ENCODE results near the gene KCTD1.

KCTD1 gene

GRCh38 chr18:26536664-26537063, 11.7 kb downstream of the KCTD1 start:
- Histone ChIP-seq H3K4me3 (ENCODE audit: low read length) (no peak overlapping the region), H3K9me3 (replicated peaks; ENCODE audit: insufficient read depth, low read length) (no peaks in the 10 kb centered on the region), H3K9ac (ENCODE audit: low read length) (no peak overlapping the region), H3K27me3 (replicated peaks; ENCODE audit: insufficient read depth, low read length) (no peaks in the 10 kb centered on the region), H4K20me1 (ENCODE audit: insufficient read depth, low read length) (no peaks in the 10 kb centered on the region), H3F3A (ENCODE audit: insufficient read depth, low read length) (no peaks in the 10 kb centered on the region), H3K36me3 (replicated peaks; ENCODE audit: insufficient read depth, low read length) (no peaks in the 10 kb centered on the region), H2AFZ (ENCODE audit: low read length) (no peak overlapping the region), H3K4me1 (ENCODE audit: low read length) (no peaks in the 10 kb centered on the region), H3K27ac (ENCODE audit: low read length) (no peak overlapping the region), H3K79me2 (ENCODE audit: low read length) (no peaks in the 10 kb centered on the region), H3K4me2 (ENCODE audit: low read depth, low read length) (no peak overlapping the region), H3K9me2 (replicated peaks; ENCODE audit: insufficient read depth, low read length) (no peaks in the 10 kb centered on the region)
- DNase-seq, result no peak
- no peak for TF ChIP-seq EZH2phosphoT487 (IDR thresholded peaks at IDR 0.05; ENCODE audit: low read length)
- no peak for TF ChIP-seq EZH2 (optimal IDR thresholded peaks at IDR 0.05; ENCODE audit: low read depth, low read length)
- no peak for TF ChIP-seq CTCF (IDR thresholded peaks at IDR 0.05; ENCODE audit: low read length)

GRCh38 chr18:26536032-26536431, 12.3 kb downstream of the KCTD1 start:
- no peaks in the 10 kb centered on the region for H3K9me2 ChIP-seq (replicated peaks; ENCODE audit: insufficient read depth, low read length)
- no peaks in the 10 kb centered on the region for H3K4me1 ChIP-seq (ENCODE audit: low read length)
- no peak overlapping the region for H3K27ac ChIP-seq (ENCODE audit: low read length)
- no peak for DNase-seq
- H3K9ac ChIP-seq (ENCODE audit: low read length), result no peak overlapping the region
- no peaks in the 10 kb centered on the region for H4K20me1 ChIP-seq (ENCODE audit: insufficient read depth, low read length)
- H3K4me2 ChIP-seq (ENCODE audit: low read depth, low read length), result no peak overlapping the region
- H3K9me3 ChIP-seq (replicated peaks; ENCODE audit: insufficient read depth, low read length), result no peaks in the 10 kb centered on the region
- TF ChIP-seq EZH2phosphoT487 (IDR thresholded peaks at IDR 0.05; ENCODE audit: low read length), result no peak
- no peak for TF ChIP-seq CTCF (IDR thresholded peaks at IDR 0.05; ENCODE audit: low read length)
- TF ChIP-seq EZH2 (optimal IDR thresholded peaks at IDR 0.05; ENCODE audit: low read depth, low read length), result no peak
- H3K4me3 ChIP-seq (ENCODE audit: low read length), result no peak overlapping the region
- H3K27me3 ChIP-seq (replicated peaks; ENCODE audit: insufficient read depth, low read length), result no peaks in the 10 kb centered on the region
- no peaks in the 10 kb centered on the region for H3K36me3 ChIP-seq (replicated peaks; ENCODE audit: insufficient read depth, low read length)
- H3K79me2 ChIP-seq (ENCODE audit: low read length), result no peaks in the 10 kb centered on the region
- no peaks in the 10 kb centered on the region for H3F3A ChIP-seq (ENCODE audit: insufficient read depth, low read length)
- H2AFZ ChIP-seq (ENCODE audit: low read length), result no peak overlapping the region

- Histone ChIP-seq H4K20me1 (ENCODE audit: insufficient read depth, low read length) (no peaks in the 10 kb centered on the region), H3K79me2 (ENCODE audit: low read length) (no peaks in the 10 kb centered on the region), H2AFZ (ENCODE audit: low read length) (no peak overlapping the region), H3K4me2 (ENCODE audit: low read depth, low read length) (no peak overlapping the region), H3K9me3 (replicated peaks; ENCODE audit: insufficient read depth, low read length) (no peaks in the 10 kb centered on the region), H3F3A (ENCODE audit: insufficient read depth, low read length) (no peaks in the 10 kb centered on the region), H3K27me3 (replicated peaks; ENCODE audit: insufficient read depth, low read length) (no peaks in the 10 kb centered on the region), H3K27ac (ENCODE audit: low read length) (no peak overlapping the region), H3K9ac (ENCODE audit: low read length) (no peak overlapping the region), H3K36me3 (replicated peaks; ENCODE audit: insufficient read depth, low read length) (no peaks in the 10 kb centered on the region), H3K9me2 (replicated peaks; ENCODE audit: insufficient read depth, low read length) (no peaks in the 10 kb centered on the region), H3K4me1 (ENCODE audit: low read length) (no peaks in the 10 kb centered on the region), H3K4me3 (ENCODE audit: low read length) (no peak overlapping the region)
- TF ChIP-seq EZH2phosphoT487 (IDR thresholded peaks at IDR 0.05; ENCODE audit: low read length), result no peak
- no peak for TF ChIP-seq CTCF (IDR thresholded peaks at IDR 0.05; ENCODE audit: low read length)
- TF ChIP-seq EZH2 (optimal IDR thresholded peaks at IDR 0.05; ENCODE audit: low read depth, low read length), result no peak
- no peak for DNase-seq
Observed at GRCh38 chr18:26535630-26536029, 12.7 kb downstream of the KCTD1 start.

All from MM.1S (cell line).